Activated CD8-positive, alpha-beta memory T cell treated with anti-CD3 and anti-CD28 coated beads, Interleukin-2, amount 50 U/mL, for 1 hour (primary cell): ENCODE measurements around the gene CUX1.

ENCODE experiments used
- DNase-seq: peaks from one replicate; pipeline ENCODE4 v3.0.0-alpha.2; 2020; ENCODE audit errors: extremely low read depth

CUX1 gene

DNA sequence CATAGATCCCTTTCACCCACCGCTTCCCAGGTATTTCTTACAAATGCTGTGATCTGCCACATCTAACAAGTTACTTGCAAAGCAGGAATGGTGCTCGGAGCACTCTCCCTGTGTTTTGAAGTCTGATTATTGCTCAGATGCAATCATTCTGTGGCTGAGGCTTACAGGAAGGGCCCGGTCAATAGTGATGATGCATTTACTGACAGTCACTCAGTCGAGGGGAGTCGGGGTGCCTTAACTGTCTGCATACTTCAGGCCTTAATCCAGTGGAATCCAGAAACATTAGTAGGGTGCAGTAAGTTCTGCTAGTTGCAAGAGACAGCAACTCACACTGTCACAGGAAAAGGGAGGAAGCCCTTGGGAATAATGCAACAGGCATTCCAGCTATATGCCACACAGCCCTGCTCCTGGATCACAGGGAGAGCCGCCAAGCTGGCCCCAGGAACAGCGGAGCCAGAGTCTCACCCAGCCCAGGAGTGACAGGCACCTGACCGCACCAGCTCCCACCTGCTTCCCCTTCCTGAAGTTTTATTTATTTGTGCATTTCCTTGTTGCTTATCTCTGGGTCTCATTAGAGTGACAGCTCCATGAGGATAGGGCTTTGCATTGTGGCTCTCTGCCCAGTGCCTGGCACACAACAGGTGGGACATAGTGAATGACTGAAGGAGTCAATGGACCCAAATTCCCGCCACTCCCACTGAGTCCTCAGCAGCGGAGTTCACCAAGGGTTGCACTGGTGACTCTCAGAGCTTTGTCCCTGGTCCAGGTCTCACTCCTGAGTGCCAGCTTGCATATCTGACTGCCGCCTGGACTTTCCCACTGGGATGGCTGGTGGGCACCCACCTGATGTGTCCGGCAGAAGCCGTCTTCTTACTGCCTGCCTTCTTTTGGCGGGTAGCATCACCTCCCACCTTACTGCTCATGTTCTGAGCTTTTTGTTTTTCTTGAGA is 256.8 kb downstream of the CUX1 start:
- DNase-seq = no peak

GRCh38 chr7:102075126-102075525 is 257.7 kb downstream of the CUX1 start:
- DNase-seq = no peak

- DNase-seq = no peak
Observed at GRCh38 chr7:102075553-102076135, 258.2 kb downstream of the CUX1 start.

DNA sequence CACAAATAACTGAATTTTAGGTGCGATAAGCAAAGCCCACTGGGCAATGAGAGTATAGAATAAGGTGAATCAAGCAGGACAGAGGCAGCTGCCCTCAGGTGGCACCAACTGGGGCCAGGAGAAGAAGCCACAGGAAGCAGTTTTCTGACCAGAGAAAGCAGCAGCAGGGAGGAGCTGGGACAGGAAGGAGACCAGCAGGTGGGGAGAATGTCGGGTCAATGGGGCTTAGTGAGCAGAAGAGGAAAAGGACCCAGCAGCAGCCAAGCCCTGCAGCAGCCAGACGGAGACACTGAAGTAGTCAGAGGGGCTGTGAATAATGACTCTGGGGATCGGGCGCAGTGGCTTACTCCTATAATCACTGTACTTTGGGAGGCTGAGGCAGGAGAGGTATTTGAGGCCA is 259.7 kb downstream of the CUX1 start:
- no peak for DNase-seq

GRCh38 chr7:102079140-102080018 is 262.0 kb downstream of the CUX1 start:
- no peak for DNase-seq

GRCh38 chr7:102080019-102080433 is 262.6 kb downstream of the CUX1 start:
- DNase-seq = no peak

DNA sequence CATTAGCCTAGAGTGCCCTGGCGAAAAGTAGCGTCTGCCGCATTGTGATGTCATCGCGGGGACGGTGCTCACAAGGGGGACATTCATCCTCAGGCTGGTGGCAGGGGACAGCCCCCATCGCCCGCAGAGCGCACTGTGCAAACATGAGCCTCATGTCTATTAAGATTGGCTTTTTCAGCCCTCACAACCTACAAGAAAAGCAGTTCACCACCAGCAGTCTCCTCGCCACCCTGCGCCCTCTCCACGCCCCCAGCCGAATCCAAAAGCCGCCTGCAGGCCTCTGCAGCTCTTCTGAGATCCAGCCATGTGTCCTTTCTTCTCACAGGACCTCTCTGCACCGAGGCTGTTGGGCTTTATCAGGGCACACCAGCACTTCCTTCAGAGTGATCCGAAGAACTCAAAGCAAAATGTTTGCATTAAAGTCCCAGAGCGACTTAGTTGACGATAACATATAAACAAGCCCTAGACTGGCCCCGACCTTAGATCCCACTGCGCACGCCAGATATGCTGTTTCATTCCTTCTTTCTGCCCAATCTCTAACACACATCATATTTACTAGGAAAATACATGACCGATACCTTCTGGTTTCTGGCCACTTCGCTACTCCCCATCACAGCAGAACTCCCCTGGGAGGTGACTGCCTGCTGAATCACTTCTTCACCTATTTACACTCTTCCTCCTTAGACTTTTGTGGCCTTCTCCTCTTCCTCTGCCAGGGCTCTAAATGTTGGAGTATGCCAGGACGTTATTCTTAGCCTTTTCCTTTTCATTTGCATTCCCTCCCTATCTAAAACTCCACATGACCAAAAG is 263.2 kb downstream of the CUX1 start:
- no peak for DNase-seq

- DNase-seq = no peak
Observed at GRCh38 chr7:102081244-102081627, 263.8 kb downstream of the CUX1 start.

- no peak for DNase-seq
Observed at GRCh38 chr7:102082693-102083368, 265.4 kb downstream of the CUX1 start.

GRCh38 chr7:102085218-102085772 is 267.9 kb downstream of the CUX1 start:
- DNase-seq = no peak

DNA sequence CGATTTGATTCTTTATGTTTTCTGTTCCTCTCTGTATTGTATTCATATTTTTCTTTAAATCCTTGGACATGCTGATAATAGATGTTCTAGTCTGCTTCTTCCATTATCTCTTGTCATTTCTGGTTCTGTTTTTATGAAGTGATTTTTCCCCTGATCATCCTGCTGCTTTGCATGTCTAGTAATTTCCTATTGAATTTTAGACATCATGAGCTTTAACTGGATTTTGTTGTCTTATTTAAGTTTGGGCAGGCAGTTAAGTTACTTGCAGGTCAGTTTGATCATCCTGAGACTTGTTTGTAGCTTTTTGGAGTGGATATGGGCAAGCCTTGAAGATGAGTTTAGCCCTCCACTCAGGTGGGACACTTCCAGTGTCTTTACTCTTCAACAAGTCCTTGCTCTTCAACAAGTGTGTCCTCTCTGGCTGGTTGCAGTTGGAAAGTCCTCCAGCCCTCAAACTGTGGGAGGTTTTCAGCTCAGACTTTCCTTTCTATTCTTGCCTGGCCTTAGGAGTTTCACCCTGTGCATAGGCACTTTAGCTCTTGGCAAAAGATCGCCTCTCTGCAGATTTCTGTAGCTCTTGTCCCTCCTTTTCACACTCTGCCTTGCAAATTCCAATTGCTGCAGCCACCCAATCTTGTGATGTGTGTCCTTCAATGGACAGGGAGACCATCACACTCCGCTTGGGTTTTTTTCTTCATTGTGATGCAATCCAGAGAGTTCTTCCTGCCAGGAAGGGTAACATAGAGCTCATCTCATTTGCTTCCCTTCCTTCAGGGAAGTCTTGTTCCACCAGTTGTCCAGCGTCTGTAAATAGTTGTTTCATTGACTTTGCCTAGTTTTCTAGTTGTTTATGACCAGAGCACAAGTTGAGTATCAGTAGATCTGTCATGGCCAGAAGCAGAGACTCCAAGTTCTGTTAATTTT is 272.0 kb downstream of the CUX1 start:
- no peak for DNase-seq

DNA sequence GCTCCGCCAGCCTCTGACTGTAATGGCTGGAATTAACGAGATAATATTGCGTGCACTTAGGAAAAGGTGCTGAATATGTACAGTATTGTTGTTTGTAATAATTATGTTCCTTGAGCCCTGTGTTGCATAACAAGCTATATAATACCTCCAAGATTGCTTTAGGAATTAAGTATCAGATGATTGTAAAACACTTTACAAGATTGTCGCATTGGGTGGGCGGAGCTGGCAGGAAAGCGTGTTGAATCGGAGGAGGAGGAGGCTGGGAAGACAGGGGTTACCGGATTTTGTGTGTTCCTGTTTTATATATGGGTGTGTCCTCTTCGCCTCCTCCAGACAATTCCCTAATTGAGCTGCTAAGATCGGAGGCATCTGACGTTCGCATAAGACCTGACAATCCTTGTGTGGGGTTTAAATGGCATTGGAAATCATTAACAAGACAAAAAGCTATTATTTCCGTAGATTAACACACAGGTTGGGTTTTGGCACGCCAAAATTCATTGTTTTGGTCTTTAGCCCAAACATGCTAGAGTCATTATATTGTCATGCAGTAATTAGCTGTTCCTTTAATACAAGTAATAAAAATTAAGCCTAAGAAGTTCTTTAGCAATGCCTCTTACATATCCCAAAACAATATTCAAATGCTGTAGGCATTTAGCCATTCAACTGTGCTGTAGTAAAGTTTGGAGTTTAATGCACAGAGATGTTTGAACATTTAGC is 276.3 kb downstream of the CUX1 start:
- DNase-seq = no peak

- no peak for DNase-seq
Observed at GRCh38 chr7:102094316-102094650, 276.9 kb downstream of the CUX1 start.

GRCh38 chr7:102095321-102096011 is 278.0 kb downstream of the CUX1 start:
- DNase-seq = no peak

GRCh38 chr7:102096012-102096332 is 278.5 kb downstream of the CUX1 start:
- no peak for DNase-seq

- DNase-seq = no peak
Observed at GRCh38 chr7:102096706-102097427, 279.4 kb downstream of the CUX1 start.

DNA sequence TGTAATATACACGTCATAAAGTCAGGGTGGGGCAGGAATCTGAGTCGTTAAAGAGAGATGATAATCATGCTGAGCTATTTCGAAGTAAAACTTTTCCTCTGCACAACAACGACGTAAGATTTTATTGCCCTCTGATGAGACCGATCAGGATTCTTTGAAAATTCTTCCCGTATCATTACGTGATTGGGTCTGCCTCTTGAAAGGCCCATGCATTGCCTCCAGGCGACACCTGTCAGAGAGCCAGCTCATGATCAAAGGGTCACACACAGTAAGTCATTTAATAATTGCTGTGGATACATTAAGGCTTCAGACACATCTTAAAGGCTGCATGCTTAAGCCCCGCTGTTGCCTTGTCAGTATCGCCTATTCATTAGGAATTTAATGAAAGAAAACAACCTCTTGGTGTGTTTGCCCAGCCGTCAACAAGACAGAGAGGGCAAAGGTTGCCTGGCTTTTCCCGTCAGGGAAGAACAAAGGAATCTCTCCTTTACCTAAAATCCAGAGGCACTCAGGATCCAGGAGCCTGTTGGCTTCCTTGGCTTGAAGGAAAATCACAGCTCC is 280.3 kb downstream of the CUX1 start:
- DNase-seq = no peak
